ENCODE data around the gene RFX4. TPM values are rescaled to one million over a fixed set of nuclear protein-coding genes. Genes with fewer than 3 reads are reported as not detected.

The RFX4 gene
- total and polyA plus RNA-seq, 2 donors from 2014 or later: not detected

- H3K27ac ChIP-seq (ENCODE audit: low read depth in 2 of 2, low read length in 2 of 2): peak overlapping the region; percentile 75 to 79
- TF ChIP-seq CTCF (IDR thresholded peaks at IDR 0.05; ENCODE audit: borderline replicate concordance, extremely low read depth, insufficient read depth): no peak
- no peaks in the 10 kb centered on the region for H3K9me3 ChIP-seq (ENCODE audit: control insufficient read depth in 2 of 3, insufficient read depth in 1 of 3, low read length in 3 of 3)
Observed at GRCh38 chr12:106767954-106768822, 185.4 kb downstream of the RFX4 start.

GRCh38 chr12:106769078-106769477 is 186.3 kb downstream of the RFX4 start:
- no peak for DNase-seq
- no peak overlapping the region for H3K9ac ChIP-seq (ENCODE audit: low read length in 3 of 3)
- TF ChIP-seq CTCF (IDR thresholded peaks at IDR 0.05; ENCODE audit: borderline replicate concordance, extremely low read depth, insufficient read depth): no peak
- peaks cover 3 to 32% (median 21%) of the 10 kb centered on the region in 3 donors for H3K4me1 ChIP-seq (ENCODE audit: control insufficient read depth in 2 of 3, insufficient read depth in 2 of 3, low read depth in 1 of 3, low read length in 3 of 3)
- H3K9me3 ChIP-seq (ENCODE audit: control insufficient read depth in 2 of 3, insufficient read depth in 1 of 3, low read length in 3 of 3): no peaks in the 10 kb centered on the region
- intact Hi-C loops (cut with DNase I): no loop called here
- FAIRE-seq: no peak
- peak overlapping the region in 1 of 3 donors; percentile 12 for H3K4me3 ChIP-seq (ENCODE audit: low read length in 3 of 3)
- no peaks in the 10 kb centered on the region for H3K36me3 ChIP-seq (ENCODE audit: control insufficient read depth in 2 of 3, insufficient read depth in 3 of 3, low read length in 3 of 3)
- H3K27me3 ChIP-seq (ENCODE audit: control insufficient read depth, insufficient read depth, low read length): no peaks in the 10 kb centered on the region
- H3K27ac ChIP-seq (ENCODE audit: low read depth in 2 of 2, low read length in 2 of 2): peak overlapping the region in 1 of 2 donors; percentile 65

More at GRCh38 chr12:106767954-106768822, 185.4 kb downstream of the RFX4 start:
- FAIRE-seq: no peak
- peak in 1 of 5 donors; percentile 23 for DNase-seq
- intact Hi-C loops (cut with DNase I): no loop called here
- peaks cover 3 to 36% (median 21%) of the 10 kb centered on the region in 3 donors for H3K4me1 ChIP-seq (ENCODE audit: control insufficient read depth in 2 of 3, insufficient read depth in 2 of 3, low read depth in 1 of 3, low read length in 3 of 3)
- H3K4me3 ChIP-seq (ENCODE audit: low read length in 3 of 3): peak overlapping the region in 1 of 3 donors; percentile 22
- no peaks in the 10 kb centered on the region for H3K27me3 ChIP-seq (ENCODE audit: control insufficient read depth, insufficient read depth, low read length)
- no peak overlapping the region for H3K9ac ChIP-seq (ENCODE audit: low read length in 3 of 3)
- no peaks in the 10 kb centered on the region for H3K36me3 ChIP-seq (ENCODE audit: control insufficient read depth in 2 of 3, insufficient read depth in 3 of 3, low read length in 3 of 3)

- no peak overlapping the region for H3K9ac ChIP-seq (ENCODE audit: low read length in 3 of 3)
- FAIRE-seq: no peak
Observed at GRCh38 chr12:106769546-106769945, 186.7 kb downstream of the RFX4 start.

More at GRCh38 chr12:106769546-106769945, 186.7 kb downstream of the RFX4 start:
- intact Hi-C loops (cut with DNase I): no loop called here
- no peaks in the 10 kb centered on the region for H3K36me3 ChIP-seq (ENCODE audit: control insufficient read depth in 2 of 3, insufficient read depth in 3 of 3, low read length in 3 of 3)
- H3K4me1 ChIP-seq (ENCODE audit: control insufficient read depth in 2 of 3, insufficient read depth in 2 of 3, low read depth in 1 of 3, low read length in 3 of 3): peaks cover 3 to 27% (median 19%) of the 10 kb centered on the region in 3 donors
- no peak for DNase-seq
- H3K27ac ChIP-seq (ENCODE audit: low read depth in 2 of 2, low read length in 2 of 2): peak overlapping the region; percentile 8 to 65
- no peaks in the 10 kb centered on the region for H3K9me3 ChIP-seq (ENCODE audit: control insufficient read depth in 2 of 3, insufficient read depth in 1 of 3, low read length in 3 of 3)
- H3K27me3 ChIP-seq (ENCODE audit: control insufficient read depth, insufficient read depth, low read length): no peaks in the 10 kb centered on the region
- no peak overlapping the region for H3K4me3 ChIP-seq (ENCODE audit: low read length in 3 of 3)
- no peak for TF ChIP-seq CTCF (IDR thresholded peaks at IDR 0.05; ENCODE audit: borderline replicate concordance, extremely low read depth, insufficient read depth)
